Right atrium auricular region (tissue), 2 donors: Measurements from ENCODE around the gene KCNIP1. TPM values are rescaled to one million over a fixed set of nuclear protein-coding genes. Genes with fewer than 3 reads are reported as not detected.

ENCODE experiments used
- DNase-seq: peaks from one replicate; pipeline ENCODE4 v3.0.0-alpha.2; 2019; ENCODE audit warnings: low spot score
- H3K27ac ChIP-seq, 2 donors: fragments of 200-600 bp; sonication (generic); 1 replicate in 1 of 2; 2 replicates in 1 of 2; pipeline ENCODE4 v1.5.1; 2016 to 2019
- H3K27me3 ChIP-seq, 2 donors: fragments of 200-600 bp; sonication (generic); one replicate each; pipeline versions ENCODE4 v1.5.1 to v1.6.0; 2017 to 2019
- H3K36me3 ChIP-seq: fragments of 200-600 bp; sonication (generic); one replicate; pipeline ENCODE4 v1.5.1; 2016
- H3K4me1 ChIP-seq, 2 donors: fragments of 200-600 bp; sonication (generic); one replicate each; pipeline versions ENCODE4 v1.5.1 to v1.6.0; 2017 to 2019
- H3K4me3 ChIP-seq, 2 donors: fragments of 200-600 bp; sonication (generic); 1 replicate in 1 of 2; 2 replicates in 1 of 2; pipeline ENCODE4 v1.5.1; 2017 to 2019; ENCODE audit warnings: mild to moderate bottlenecking in 1 of 2, moderate library complexity in 1 of 2
- H3K9me3 ChIP-seq, 2 donors: fragments of 200-600 bp; sonication (generic); one replicate each; pipeline ENCODE4 v1.5.1; 2019
- total RNA-seq, 2 donors: library from RNA; depleted of rRNA; stranded (reverse); fragments of >200 nt; gene quantifications; one replicate each; pipeline ENCODE4 v1.1.0, GENCODE V29; 2016
- TF ChIP-seq, protein P1 (sequence below), 2 donors: fragments of 200-600 bp; sonication (generic); IDR thresholded peaks; one replicate each; pipeline ENCODE4 v1.5.1; 2019; ENCODE audit warnings: antibody characterized with exemption in 2 of 2

KCNIP1 gene
- total RNA-seq: not detected

GRCh38 chr5:170503990-170504596, at the start of gene KCNIP1:
KCNIP1 (plus strand) TSS chr5:170504020.
- Histone ChIP-seq H3K27ac (no peak within 1 kb of the TSS), H3K4me1 (peaks cover 0 to 8% of the 10 kb centered on the region in 2 donors), H3K27me3 (peaks cover 4 to 5% of the 10 kb centered on the region in 2 donors), H3K36me3 (no peaks in the 10 kb centered on the region), H3K4me3 (peak within 1 kb of the TSS in 1 of 2 donors; percentile 45), H3K9me3 (no peaks in the 10 kb centered on the region)
- no peak for DNase-seq
- TF ChIP-seq, protein P1, sequence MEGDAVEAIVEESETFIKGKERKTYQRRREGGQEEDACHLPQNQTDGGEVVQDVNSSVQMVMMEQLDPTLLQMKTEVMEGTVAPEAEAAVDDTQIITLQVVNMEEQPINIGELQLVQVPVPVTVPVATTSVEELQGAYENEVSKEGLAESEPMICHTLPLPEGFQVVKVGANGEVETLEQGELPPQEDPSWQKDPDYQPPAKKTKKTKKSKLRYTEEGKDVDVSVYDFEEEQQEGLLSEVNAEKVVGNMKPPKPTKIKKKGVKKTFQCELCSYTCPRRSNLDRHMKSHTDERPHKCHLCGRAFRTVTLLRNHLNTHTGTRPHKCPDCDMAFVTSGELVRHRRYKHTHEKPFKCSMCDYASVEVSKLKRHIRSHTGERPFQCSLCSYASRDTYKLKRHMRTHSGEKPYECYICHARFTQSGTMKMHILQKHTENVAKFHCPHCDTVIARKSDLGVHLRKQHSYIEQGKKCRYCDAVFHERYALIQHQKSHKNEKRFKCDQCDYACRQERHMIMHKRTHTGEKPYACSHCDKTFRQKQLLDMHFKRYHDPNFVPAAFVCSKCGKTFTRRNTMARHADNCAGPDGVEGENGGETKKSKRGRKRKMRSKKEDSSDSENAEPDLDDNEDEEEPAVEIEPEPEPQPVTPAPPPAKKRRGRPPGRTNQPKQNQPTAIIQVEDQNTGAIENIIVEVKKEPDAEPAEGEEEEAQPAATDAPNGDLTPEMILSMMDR (IDR thresholded peaks at IDR 0.05): no peak

GRCh38 chr5:170463426-170463825, 40.4 kb upstream of the KCNIP1 start:
- TF ChIP-seq, protein P1 (IDR thresholded peaks at IDR 0.05): no peak
- peaks cover 0 to 11% of the 10 kb centered on the region in 2 donors for H3K9me3 ChIP-seq
- no peaks in the 10 kb centered on the region for H3K36me3 ChIP-seq
- no peak overlapping the region for H3K27ac ChIP-seq
- no peak for DNase-seq
- no peaks in the 10 kb centered on the region for H3K27me3 ChIP-seq
- no peaks in the 10 kb centered on the region for H3K4me1 ChIP-seq
- no peak overlapping the region for H3K4me3 ChIP-seq

DNA sequence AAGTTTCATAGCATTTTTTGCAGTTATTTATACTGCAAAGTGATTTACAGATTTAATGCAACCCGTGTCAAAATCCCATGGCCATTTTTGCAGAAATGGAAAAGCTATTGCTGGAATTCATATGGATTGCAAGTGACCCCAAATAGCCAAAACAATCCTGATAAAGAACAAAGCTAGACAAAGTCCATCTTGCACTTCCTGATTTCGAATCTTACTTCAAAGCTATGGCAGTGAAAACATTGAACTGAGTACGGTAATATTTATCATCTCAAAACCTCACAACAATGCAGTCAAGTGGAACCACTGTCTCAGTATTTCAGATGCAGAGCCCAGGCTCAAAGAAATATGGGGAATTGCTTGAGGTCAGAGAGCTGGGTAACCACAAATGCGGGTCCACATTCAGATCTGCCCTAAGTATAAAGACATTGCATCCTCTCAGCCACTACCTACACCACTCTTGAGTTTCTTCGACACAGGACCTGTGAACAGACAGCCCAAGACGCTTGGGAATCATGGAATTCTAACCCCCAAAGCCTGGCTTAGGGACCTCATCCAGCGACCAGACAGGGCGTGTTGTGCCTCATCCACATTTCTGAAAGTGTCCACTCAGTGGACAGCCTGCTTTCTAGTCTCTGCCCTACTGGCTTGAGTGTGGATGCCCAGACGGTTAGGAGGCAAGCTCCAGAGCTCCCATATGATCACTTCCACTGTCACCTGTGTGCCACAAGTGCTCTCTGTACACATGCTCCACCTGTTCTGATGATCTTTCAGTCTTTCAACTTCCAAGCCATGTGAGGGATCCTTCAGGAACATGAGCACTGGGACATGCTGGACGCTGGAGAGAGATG, 39.3 kb upstream of the KCNIP1 start:
- H3K4me3 ChIP-seq: no peak overlapping the region
- peaks cover 0 to 11% of the 10 kb centered on the region in 2 donors for H3K9me3 ChIP-seq
- peak; percentile 42 for DNase-seq
- no peak overlapping the region for H3K27ac ChIP-seq
- no peaks in the 10 kb centered on the region for H3K4me1 ChIP-seq
- TF ChIP-seq, protein P1 (IDR thresholded peaks at IDR 0.05): no peak
- no peaks in the 10 kb centered on the region for H3K27me3 ChIP-seq
- H3K36me3 ChIP-seq: no peaks in the 10 kb centered on the region

GRCh38 chr5:170466553-170466952, 37.3 kb upstream of the KCNIP1 start:
- Histone ChIP-seq H3K4me3 (no peak overlapping the region), H3K9me3 (no peaks in the 10 kb centered on the region), H3K27me3 (no peaks in the 10 kb centered on the region), H3K27ac (no peak overlapping the region), H3K4me1 (no peaks in the 10 kb centered on the region), H3K36me3 (no peaks in the 10 kb centered on the region)
- TF ChIP-seq, protein P1 (IDR thresholded peaks at IDR 0.05): no peak
- DNase-seq: no peak

DNA sequence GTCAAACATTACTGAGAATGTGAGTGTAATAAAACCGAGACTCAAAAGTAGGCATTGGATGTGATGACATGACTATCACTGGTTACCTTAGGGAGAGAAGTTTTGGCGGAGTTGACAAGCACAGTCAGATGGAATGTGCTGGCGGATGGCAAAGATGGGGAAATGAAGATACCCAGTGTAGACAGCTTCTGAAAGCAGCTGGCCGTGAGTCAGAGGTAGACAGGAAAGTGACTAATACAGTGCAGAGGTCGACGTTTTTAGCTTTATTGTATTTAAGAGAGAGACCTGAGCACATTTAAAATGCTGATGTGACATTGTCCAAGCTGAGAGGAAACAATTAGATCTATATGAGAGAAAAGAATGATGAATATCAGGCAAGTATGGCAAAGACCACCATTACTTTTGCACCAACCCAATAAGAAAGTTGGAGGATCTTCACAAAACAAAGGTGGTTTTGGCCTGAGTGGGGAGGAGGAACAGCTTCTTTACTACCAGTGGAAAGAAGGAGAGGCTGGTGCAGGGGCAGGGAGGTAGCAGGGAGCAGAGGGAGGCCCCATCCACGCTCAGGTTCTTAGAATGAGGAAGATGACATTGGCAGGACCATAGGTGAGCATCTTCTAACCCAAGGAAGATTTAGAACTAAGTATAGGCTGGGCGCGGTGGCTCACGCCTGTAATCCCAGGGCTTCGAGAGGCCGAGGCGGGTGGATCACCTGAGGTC, 36.7 kb upstream of the KCNIP1 start:
- Histone ChIP-seq H3K9me3 (no peaks in the 10 kb centered on the region), H3K4me1 (no peaks in the 10 kb centered on the region), H3K27ac (no peak overlapping the region), H3K36me3 (no peaks in the 10 kb centered on the region), H3K4me3 (no peak overlapping the region), H3K27me3 (no peaks in the 10 kb centered on the region)
- TF ChIP-seq, protein P1 (IDR thresholded peaks at IDR 0.05): no peak
- peak; percentile 57 for DNase-seq
